OCI-LY3 (cell line): ENCODE results near the gene IL37.

Experiments used
- EZH2phosphoT487 ChIP-seq: fragments of 200-600 bp; shearing (Covaris generic); IDR thresholded peaks from 2 replicates; pipeline ENCODE4 v1.6.1; 2018; ENCODE audit warnings: antibody characterized with exemption, mixed run types, low read depth
- TF ChIP-seq, protein P1 (sequence below): fragments of 200-600, 300-600 bp; sonication (generic); IDR thresholded peaks from 2 replicates; pipeline ENCODE4 v1.5.1; 2014; ENCODE audit warnings: antibody characterized with exemption, low read length, low read depth

DNA sequence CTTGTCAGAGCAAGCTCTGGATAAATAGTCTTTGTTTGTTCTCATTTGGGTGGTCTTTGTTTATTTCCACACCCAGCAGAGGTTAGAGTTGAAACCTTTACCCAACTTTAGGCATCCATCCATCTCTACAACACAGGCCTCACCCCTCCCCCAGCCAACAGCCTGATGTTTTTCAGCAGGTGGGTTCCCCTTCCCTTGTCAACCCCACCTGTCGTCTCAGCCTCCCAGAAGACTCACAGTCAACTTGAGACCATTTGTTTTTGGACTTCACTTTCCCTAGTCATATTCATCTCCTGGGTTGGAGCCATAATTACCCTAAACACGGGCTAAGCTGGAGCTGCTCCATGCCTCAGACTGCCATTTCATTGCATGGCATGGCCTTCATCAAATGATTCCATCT, 35.1 kb downstream of the IL37 start:
- TF ChIP-seq, protein P1, sequence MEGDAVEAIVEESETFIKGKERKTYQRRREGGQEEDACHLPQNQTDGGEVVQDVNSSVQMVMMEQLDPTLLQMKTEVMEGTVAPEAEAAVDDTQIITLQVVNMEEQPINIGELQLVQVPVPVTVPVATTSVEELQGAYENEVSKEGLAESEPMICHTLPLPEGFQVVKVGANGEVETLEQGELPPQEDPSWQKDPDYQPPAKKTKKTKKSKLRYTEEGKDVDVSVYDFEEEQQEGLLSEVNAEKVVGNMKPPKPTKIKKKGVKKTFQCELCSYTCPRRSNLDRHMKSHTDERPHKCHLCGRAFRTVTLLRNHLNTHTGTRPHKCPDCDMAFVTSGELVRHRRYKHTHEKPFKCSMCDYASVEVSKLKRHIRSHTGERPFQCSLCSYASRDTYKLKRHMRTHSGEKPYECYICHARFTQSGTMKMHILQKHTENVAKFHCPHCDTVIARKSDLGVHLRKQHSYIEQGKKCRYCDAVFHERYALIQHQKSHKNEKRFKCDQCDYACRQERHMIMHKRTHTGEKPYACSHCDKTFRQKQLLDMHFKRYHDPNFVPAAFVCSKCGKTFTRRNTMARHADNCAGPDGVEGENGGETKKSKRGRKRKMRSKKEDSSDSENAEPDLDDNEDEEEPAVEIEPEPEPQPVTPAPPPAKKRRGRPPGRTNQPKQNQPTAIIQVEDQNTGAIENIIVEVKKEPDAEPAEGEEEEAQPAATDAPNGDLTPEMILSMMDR = no peak
- TF ChIP-seq EZH2phosphoT487 = no peak
